Measurements from ENCODE around the gene NT5E.
"Not testable (repeated sequence)": the region's sequence is repeated elsewhere in the genome, so short reads cannot be mapped to it uniquely, and the experiment has no call there.

Gene NT5E

DNA sequence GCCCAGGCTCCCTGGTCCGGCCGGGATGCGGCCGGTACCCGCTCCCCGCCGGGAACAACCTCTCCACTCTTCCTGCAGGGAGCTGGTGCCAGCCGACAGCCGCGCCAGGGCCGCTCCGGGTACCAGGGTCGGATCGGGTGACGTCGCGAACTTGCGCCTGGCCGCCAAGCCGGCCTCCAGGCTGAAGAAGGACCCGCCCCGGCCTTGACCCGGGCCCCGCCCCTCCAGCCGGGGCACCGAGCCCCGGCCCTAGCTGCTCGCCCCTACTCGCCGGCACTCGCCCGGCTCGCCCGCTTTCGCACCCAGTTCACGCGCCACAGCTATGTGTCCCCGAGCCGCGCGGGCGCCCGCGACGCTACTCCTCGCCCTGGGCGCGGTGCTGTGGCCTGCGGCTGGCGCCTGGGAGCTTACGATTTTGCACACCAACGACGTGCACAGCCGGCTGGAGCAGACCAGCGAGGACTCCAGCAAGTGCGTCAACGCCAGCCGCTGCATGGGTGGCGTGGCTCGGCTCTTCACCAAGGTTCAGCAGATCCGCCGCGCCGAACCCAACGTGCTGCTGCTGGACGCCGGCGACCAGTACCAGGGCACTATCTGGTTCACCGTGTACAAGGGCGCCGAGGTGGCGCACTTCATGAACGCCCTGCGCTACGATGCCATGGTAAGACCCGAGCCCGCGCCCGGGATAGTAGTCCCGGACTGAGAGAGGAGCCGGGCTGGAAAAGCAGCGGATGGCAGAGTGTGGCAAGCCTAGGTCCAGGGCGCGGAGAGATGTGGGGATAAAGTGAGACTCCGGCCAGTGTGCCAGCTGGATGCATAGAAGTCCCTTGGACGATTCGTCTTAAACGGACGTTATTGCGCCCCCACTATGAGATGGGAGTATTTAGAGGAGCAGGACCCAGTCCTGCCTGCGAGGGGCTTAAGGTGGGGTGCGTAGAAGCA, at the start of gene NT5E:
Gene NT5E, plus strand, starts transcription at position 266 of the 942 bp plus-strand sequence. Its CDS starts 57 bp downstream, at position 323.
- no peak for DNase-seq

DNA sequence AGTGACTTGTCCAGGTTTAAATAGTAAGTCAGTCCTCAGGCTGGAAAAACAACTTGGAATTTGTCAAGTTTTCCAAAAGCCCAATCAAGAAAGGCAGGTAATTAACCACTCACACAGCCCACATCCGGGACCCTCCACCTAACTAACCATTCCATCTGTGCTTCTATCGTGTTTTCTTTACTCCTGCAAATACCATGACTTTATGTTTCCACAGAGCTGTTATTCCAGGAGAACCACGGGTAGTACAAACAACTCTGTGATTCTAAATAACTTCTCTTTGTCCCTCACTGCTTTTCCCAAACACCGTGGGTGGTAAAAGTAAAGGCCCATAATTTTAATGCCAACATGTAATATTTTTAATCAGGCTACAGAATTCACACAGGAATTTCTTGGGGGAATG, 49.6 kb upstream of the NT5E start:
- DNase-seq, result no peak

DNA sequence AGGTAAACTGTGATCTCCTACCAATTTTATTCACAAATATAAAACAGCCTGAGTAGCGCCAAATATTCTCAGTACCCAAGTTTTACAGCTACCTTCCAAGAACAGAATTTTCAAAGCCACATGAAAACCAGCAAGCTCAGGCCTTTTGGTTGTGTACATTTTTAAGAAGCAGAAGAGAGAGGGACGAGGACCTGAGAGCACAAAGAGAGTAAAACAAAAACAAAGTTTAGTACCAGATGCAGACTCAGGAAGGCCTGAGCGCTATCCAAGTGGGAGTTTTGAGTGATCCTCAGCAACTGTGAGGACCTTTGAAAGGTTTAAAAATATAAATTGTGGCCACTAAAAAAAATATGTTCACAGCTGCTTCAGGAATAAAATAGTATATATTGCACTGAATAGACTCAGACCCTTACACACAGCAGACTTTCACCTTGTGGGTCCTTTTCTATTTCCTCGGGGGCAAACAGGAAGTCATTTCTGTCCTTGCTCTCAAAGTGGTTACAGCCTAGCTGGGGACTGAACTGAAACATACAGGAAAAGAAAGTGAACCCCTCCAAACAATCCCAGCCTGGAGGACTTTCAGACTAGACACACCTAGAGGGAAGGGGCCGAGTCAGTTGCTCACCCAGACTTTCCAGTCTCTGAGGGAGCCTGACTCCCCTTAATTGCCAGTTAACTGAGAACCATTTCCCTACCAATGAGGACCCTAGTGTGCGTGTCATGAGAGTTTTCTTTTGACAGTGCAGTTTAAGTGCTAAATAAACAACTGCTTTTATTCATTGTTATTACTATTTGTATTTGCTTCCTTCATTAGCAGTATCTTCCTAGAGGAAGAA, 48.5 kb upstream of the NT5E start:
- DNase-seq, result peak; percentile 25

DNA sequence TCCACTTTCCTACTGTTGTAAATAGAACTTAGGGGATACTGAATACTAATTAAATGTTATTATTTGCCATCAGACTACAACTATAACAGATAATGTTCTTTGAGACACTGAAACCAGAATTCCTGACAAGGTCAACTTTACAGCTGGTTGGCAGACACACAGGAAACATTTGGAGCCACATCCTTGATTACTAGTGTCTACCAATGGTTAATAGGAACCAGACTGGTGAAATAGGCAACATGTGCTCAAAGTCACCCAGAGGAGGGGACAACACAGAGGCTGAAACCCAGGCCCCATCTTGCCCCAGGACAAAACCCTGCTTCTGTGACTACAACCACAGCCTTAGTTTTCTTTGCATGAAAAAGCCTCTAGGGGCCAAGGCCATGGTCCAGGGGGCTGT, 47.8 kb upstream of the NT5E start:
- no peak for DNase-seq

DNA sequence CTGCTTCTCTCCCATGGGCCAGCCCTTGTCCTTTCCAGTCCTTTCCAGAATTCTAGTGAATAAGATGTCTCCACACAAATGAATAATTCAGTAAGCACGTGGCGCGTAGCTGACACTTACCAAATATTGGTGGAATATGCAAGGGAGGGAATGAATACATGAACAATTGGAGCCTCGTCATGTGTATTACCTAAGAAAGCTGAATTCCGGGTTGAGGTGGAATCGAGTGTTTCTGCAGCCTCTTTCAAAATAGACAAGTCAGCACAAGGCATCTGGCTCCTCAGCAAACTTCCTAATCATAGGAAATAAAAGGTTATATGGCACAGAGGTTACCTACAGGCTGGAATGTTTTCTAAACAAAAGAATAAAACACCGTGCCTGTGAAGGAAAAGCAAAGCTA, 47.0 kb upstream of the NT5E start:
- DNase-seq, result no peak

DNA sequence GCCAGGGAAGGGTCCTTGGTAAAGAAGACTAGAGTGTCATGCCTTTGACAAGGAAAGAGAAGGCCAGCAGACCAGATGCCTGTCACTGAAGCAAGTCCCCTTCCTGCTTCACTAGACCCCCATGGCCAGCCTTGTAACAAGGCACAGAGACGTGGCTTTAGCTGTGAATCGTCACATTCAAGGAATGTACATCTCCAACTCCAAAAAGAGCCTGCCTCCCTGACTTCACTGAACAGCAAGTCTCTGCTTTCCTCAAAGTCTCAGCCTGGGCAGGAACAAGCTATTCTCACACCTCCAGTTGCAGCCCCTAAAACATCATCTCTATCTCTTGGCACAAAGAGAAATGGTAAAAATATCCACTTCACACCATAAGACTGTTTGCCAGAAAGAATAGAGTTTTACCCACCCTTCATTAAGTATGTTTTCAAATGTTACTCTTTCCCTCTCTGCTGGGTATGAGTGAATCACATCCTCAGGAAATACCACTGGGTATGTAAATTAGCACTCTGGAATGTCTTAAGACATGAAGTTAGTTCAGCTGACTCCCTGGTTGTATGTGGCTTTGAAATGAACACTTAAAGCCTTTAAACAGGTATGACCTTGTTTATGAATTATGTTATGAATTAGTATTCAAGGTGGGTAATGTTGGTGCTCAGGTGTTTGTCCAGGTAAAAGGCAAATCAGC, 46.4 kb upstream of the NT5E start:
- DNase-seq, result no peak

DNA sequence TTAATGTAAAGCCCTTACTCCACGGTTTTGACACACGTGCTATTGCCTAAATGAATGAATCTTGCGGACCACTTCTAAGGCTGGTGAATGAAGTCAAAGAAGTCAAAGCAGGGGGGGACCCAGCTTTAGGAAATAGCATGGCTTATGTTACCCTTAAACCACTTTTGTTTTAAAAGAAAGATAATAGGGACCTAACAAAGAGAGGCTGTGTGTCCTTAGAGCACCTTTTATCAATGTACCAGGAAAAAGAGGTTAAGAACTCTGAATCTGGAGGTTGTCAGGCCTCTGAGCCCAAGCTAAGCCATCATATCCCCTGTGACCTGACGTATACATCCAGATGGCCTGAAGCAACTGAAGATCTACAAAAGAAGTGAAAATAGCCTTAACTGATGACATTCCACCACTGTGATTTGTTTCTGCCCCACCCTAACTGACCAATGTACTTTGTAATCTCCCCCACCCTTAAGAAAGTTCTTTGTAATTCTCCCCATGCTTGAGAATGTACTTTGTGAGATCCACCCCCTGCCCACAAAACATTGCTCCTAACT, 45.8 kb upstream of the NT5E start:
- DNase-seq, result not testable (repeated sequence)

DNA sequence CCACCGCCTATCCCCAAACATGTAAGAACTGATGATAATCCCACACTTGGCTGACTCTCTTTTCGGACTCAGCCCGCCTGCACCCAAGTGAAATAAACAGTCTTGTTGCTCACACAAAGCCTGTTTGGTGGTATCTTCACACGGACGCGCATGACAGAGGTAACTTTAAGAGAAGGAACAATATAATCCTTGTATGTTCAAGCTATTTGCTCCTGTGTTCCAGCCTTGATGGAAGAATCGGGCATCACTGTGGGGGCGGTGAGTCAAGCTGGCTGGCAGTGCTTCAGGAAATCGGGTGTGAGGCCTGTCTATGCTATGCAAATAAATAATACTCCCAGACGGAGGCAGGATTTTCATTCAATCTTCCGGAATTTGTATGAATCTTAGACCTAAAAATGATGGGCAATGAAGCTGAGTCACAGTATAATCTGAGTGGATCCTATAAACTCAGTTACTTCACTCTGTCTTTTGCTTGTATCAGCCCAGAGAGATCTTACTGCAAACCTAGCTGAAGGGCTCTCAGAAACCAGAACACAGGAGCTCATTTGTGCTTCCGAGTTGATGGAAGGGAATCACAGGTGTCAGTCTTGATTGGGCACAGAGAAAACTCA, 45.2 kb upstream of the NT5E start:
- no peak for DNase-seq

DNA sequence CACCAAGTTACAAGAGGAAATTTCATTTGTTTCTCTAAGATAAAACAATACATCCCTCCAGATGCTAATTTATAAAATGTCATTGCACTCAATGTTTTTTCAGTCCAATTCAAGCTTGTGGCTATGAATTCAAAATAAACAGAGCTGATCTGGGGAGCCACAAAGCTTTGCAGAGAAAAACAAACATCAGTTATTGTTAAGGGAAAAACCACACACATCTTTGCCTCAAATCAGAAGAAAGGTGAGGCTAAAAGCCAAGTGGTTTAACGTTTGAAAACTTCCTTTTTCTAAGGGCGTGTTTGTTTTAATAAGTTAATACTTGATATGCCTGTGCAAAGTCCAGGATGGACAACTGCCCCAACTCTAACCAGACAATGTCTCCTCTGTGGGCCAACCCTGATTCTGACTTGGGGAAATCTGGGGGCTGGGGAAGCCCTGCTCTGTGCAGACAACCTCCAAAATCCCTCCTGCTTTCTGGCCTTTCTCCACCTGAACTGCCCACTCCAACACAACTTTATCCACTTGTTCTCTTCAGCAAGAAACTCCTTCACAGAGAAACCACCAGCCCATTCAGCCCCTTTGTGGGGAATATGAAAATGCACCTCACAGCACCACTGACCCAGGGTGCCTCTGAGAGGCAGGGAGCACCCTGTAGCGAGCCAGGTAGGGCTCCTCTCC, 44.6 kb upstream of the NT5E start:
- no peak for DNase-seq

DNA sequence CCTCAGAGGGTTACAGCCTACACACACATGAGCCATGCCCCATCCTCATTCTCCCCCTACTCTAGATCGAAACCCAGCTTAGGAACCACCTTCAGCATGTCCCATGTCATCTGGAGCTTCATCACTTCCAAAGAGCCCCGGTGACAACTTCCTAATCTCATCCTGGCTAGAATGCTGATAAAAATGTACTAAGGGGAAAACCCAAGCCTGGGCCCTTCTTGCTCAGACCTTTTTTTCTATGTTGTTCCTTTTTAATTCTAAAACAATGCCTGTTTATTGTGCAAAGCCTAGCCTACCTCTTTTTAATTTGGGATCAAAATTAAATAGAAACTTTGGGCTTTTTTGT, 44.1 kb upstream of the NT5E start:
- DNase-seq, result no peak

DNA sequence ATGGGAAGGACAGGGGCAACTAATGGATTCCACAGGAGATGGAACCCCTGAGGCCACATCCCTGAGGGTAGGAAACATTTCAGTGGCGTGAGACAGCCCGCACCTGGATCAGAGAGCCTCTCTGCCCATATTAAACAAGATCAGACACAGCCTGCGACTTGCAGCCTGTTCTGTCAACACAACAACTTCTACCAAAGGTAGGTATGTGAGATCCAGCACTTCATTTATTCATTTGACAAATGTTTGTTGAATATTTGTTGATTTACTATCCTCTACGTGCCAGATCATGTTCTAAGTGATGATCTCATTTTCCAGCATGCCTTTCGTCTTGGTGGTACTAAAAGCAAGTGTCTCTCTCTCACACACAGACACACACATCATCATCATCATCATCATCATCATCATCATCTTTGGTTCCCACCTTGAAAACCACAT, 43.2 kb upstream of the NT5E start:
- no peak for DNase-seq

DNA sequence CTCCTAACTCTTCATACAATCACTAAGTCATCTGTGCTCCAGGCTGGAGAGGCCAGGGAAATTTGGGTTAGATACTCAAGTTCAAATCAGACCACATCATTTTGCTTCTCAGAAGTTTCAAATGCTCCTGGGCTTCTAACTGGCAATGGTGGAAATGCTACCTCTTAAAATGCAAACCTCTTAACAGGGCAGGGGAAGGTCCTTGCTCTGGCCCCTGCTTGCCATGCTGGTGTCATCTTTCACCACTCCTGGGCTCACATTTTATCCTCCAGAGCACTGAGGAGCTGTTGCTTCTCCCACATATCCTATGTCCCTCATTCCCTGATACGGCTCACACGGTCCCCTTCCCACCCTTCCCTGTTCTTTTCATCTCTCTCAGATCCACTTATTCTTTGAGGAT, 41.8 kb upstream of the NT5E start:
- no peak for DNase-seq

DNA sequence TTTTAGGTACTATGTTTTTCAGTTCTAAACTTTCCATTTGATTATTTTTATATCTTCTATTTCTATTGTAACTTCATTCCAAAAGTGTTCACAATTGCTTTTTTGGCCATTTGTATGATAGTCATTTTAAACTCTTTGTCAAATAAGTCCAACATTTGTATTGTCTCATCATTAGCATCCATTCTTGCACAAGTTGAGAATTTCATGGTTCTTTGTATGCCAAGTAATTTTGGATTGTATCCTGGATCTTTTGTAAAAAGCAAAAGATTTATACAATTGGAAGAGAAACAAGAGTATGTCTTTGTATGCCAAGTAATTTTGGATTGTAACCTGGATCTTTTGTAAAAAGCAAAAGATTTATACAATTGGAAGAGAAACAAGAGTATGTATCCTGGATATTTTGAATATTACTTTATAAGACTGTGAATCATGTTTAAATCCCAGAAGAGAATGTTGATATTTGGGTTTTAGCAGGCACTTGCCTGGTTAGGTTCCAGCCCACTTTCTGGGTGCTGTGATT, 36.9 kb upstream of the NT5E start:
- DNase-seq, result no peak

DNA sequence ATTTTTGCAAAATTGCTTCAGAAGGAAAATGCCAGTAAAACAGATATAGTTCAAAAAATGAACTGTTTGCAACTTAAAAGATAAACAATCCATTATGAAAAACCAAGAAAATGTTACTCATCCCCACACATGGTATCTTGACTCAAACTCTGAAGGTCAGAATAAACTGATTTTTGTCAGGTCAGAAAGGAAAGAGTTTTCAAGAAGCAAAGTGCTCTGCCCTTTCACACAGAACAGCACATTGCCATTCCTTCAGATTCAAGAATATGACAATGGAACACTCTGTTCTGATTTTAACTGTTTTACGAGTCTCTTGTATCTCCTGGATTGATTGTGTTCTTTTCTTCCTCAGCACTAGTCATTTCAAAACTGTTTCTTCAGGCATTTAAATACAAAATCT, 33.8 kb upstream of the NT5E start:
- DNase-seq, result no peak

DNA sequence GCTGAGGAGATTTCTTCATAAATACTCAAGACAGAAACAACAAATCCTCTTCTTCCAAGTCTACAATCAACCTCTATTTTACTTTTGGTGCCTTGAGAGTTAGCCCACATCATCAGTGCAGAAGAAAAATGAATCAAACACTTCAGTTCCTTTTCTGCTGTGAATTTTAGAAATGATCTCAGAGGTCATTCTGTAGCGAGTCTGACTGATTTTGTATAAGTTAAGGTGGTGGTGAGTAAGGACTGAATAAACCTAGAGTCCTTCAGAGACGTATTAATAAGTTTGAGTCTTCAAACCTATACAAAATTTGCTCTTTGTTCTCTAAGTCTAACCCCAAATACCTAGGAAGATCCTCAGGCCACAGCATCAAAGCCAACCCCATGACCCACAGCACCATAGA, 33.1 kb upstream of the NT5E start:
- no peak for DNase-seq

DNA sequence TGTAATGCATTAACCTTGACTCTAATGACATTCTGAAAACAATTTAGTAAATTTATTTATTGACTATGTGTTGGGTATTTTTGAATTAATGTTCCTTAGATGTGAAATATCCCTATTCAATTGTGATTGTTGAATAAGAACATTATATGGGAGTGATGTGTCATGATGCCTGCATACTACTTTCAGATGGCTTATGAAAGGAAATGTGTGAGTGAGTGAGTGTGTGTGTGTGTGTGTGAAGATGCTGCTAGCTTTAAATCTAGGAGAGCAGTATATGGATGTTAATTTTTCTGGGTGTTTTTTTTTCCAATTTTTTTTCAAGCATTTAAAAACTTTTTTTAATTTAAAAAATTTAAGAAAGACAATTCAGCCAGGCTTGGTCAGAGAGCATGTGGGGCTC, 32.5 kb upstream of the NT5E start:
- DNase-seq, result no peak

DNA sequence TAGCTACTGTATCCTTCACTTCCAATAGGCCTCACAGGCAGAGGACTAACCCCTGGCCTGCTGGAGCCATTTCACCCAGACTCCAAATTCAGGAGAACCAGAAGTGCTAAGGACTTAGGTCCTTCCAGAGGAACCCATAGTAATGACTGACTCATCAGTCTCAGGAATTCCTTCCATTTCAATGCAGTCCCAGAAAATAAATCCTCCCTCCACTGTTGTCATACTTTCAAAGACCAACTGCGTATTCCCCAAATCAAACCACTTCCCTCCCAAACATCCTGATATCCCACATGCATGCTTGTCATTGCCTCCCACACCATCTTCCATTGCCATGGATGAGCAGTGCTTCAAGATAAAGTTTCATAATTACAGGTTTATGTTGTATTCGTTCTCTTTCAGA, 31.8 kb upstream of the NT5E start:
- DNase-seq, result no peak

DNA sequence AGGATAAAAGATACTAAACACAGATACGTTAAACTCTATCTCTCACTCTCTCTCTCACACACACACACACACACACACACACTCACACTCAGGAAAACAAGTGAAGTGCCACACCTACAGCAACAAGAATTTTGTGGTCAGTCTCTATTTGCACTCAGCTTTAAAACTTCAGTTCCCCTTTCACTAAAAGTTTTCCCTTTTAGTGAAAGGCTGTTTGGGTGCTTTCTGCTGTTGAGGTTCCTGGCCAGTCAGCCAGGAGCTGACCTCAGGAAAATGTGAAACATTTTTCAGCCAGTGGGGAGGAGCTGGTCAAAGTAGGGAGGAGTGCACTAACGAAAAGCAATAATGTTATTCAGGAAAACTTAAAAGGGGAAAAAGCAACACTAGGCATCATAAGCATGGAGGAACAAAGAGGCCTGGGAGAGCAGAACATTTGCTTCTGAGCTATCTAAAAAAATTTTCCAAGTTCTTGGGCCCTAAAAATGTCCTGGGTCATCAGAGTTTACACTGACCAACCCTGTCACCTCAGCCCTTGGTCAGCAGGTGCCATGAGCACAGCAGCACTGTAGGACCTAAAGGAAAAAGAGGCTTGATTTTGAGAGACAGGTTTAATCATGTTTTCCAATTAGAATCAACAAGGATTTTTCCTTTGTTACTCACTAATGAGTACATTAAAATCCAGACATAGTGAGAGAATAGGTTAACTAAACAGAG, 30.7 kb upstream of the NT5E start:
- DNase-seq, result no peak

DNA sequence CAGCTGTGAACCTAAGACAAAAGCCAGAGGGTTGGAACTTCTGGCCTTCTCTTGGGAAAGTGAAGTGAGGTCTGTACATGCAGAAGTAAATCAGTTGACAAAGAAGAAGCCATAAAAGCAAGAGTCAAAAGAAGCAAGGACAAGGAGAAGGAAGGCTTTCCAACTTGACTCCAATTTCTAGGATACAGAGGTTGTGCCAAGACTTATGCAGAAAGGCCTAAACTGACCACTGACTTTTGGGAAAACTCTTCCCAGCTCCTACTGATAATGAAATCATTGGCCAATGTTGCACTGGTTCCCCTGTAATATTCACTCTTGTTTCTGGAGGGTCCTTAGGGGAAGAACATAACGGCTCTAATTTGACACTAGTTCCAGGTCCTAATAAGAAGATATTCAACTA, 29.3 kb upstream of the NT5E start:
- DNase-seq, result no peak

DNA sequence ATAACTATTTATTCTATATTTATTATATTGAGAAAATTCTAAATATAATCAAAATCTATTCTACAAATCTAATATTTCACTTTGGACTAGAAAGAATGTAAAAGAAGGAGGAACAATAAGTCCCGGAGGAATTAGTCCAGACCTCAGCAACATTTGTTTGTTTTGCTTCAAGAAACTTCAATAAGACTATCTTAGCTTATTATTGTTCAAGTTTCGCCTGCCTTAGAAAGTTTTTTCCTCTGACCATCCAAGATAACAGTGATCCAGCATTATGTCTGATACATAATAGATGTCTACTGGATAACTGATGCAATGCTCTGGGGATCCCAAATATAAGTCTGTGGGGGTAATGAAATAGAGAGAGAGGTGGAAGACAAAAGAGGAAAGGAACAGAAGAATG, 28.7 kb upstream of the NT5E start:
- no peak for DNase-seq

DNA sequence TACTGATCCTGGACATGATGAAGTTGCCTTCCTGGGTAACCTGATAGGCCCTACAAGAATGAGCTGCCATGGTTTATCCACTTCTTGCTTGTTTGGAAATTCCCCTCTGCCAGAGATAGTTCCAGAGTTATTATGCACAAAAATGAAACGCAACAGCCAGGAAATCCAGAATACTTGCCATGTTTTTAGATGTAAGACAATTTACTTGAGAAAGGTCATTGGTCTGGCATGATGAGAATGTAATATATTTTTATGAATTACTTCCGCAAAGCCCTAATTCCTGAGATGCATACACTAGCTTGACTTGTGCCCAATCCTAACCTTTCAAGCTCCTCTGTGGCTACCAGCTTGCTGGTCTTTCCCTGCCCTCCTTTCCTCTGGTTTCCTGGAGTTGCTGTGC, 27.9 kb upstream of the NT5E start:
- no peak for DNase-seq

All from NCI-H774 (cell line).